NT2/D1 (cell line): ENCODE results near the gene ARGLU1.

ENCODE experiments used
- SUZ12 ChIP-seq: IDR thresholded peaks from 2 replicates; pipeline ENCODE4 v1.6.1; 2011; ENCODE audit not compliant: insufficient read length, insufficient read depth; ENCODE audit errors: extremely low read depth
- YY1 ChIP-seq: IDR thresholded peaks from 2 replicates; pipeline ENCODE4 v1.6.1; 2011; ENCODE audit not compliant: insufficient read length, insufficient read depth
- ZNF274 ChIP-seq: IDR thresholded peaks from 2 replicates; pipeline ENCODE4 v1.6.1; 2011; ENCODE audit warnings: mild to moderate bottlenecking, low read depth, low read length

- TF ChIP-seq SUZ12 = no peak
- TF ChIP-seq ZNF274 = no peak
- TF ChIP-seq YY1 = no peak
Measured at GRCh38 chr13:106524108-106524507, 43.8 kb downstream of the ARGLU1 start.
